ENCODE data around the gene WDFY4. TPM values are rescaled to one million over a fixed set of nuclear protein-coding genes. Genes with fewer than 3 reads are reported as not detected.

Gene WDFY4
- total and polyA plus RNA-seq, 2 of the 4 experiments (the other 2 are of a cell fraction), result not detected

DNA sequence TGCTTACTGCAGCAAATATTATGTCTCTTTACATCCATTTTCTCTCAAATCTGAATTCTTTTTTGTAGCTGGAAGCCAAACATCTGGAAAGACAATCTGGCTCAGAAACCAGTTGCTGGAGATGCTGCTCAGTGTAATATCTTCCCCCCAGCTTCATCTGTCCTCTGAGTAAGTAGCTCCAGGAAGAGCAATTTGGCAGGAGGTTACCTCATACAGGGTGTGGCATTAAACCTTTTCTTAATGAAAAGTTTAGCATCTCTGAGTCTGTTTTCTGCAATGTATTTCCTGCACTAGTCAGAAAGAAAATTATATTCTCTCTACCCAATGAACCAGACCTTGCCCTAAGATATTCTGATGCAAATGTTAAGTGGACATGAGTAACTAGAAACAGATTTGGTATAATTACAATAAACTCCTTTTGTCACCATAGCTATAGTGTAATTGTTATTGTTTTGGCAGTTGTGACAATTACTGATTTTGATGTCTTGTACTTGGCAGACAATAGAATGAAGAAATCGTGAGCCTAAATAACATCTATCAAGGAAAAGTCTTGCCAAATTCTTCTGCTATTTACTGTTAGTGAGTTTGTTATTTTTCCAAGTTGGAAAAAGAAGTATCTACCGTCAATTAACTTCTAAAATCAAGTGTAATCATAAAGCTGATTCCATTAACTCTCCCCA is 123.3 kb downstream of the WDFY4 start:
- Histone ChIP-seq H3K4me1 (ENCODE audit: control insufficient read depth, insufficient read depth, low read length) (no peaks in the 10 kb centered on the region), H2AK9ac (replicated peaks; ENCODE audit: low read depth, low read length, poor library complexity) (no peak overlapping the region), H3K27me3 (ENCODE audit: control insufficient read depth, insufficient read depth, low read length) (peaks cover 12% of the 10 kb centered on the region), H3K14ac (replicated peaks; ENCODE audit: low read depth, low read length) (no peak overlapping the region), H3K27ac (ENCODE audit: insufficient read depth, low read length) (no peak overlapping the region), H3K36me3 (ENCODE audit: control insufficient read depth, insufficient read depth, low read length) (no peaks in the 10 kb centered on the region), H3K9me1 (ENCODE audit: insufficient read depth, low read length) (no peaks in the 10 kb centered on the region), H3K9me3 (ENCODE audit: control insufficient read depth, insufficient read depth, low read length) (no peaks in the 10 kb centered on the region), H3K4me2 (ENCODE audit: low read depth, low read length) (no peak overlapping the region), H4K20me1 (ENCODE audit: insufficient read depth, low read length) (no peaks in the 10 kb centered on the region), H3K4me3 (ENCODE audit: insufficient read depth, low read depth, low read length) (no peak overlapping the region), H2BK15ac (ENCODE audit: low read depth, low read length) (no peak overlapping the region), H2AFZ (replicated peaks; ENCODE audit: low read length, poor library complexity) (no peak overlapping the region), H2BK5ac (ENCODE audit: low read depth, low read length, poor library complexity, severe bottlenecking) (no peak overlapping the region), H4K8ac (ENCODE audit: low read depth in 2 of 2, low read length in 2 of 2) (no peak overlapping the region), H3K18ac (ENCODE audit: low read depth, low read length) (no peak overlapping the region), H4K5ac (ENCODE audit: low read depth, low read length) (no peak overlapping the region), H3K79me1 (ENCODE audit: low read depth in 1 of 2, low read length in 2 of 2) (no peaks in the 10 kb centered on the region), H3K9ac (ENCODE audit: low read depth, low read length) (no peak overlapping the region), H3K56ac (ENCODE audit: extremely low read depth, insufficient read depth, low read length) (no peak overlapping the region), H4K91ac (ENCODE audit: insufficient read depth, low read depth, low read length) (no peak overlapping the region), H2BK20ac (ENCODE audit: low read depth, low read length) (no peak overlapping the region), H3K4ac (ENCODE audit: low read depth, low read length) (no peak overlapping the region), H3K23ac (ENCODE audit: low read depth, low read length) (no peak overlapping the region), H2AK5ac (ENCODE audit: low read depth, low read length) (no peak overlapping the region), H2BK120ac (ENCODE audit: low read depth, low read length) (no peak overlapping the region)
- intact Hi-C loops (cut with micrococcal nuclease) (no loop called here), in situ Hi-C loops (cut with MboI; ENCODE audit: low sequenced_read_pairs) (no loop called here), dilution Hi-C loops (cut with HindIII; ENCODE audit: low sequenced_read_pairs, unreplicated experiment) (no loop called here)
- no TSS peak for BruUV-seq (replicated peaks)
- no peak for ATAC-seq (ENCODE audit: low read depth)
- DNase-seq, result no peak
- WGBS, 2 experiments (ENCODE audit: extremely low coverage in 2 of 2, insufficient read length in 1 of 2), result no CpG with 5 or more reads among the region's 2 CpGs
- ChIA-PET POLR2A (ENCODE audit: unreplicated experiment) (no interaction called here), CTCF (no interaction called here)
- TF ChIP-seq SMC3 (IDR thresholded peaks at IDR 0.05; ENCODE audit: low read depth, low read length), result no peak
- no peak for TF ChIP-seq FOS (IDR thresholded peaks at IDR 0.05; ENCODE audit: low read depth, low read length)
- TF ChIP-seq POLR2A (IDR thresholded peaks at IDR 0.05; ENCODE audit: low read depth, low read length), result no peak
- no peak for TF ChIP-seq RFX5 (IDR thresholded peaks at IDR 0.05; ENCODE audit: low read depth, low read length)
- TF ChIP-seq, protein P1, sequence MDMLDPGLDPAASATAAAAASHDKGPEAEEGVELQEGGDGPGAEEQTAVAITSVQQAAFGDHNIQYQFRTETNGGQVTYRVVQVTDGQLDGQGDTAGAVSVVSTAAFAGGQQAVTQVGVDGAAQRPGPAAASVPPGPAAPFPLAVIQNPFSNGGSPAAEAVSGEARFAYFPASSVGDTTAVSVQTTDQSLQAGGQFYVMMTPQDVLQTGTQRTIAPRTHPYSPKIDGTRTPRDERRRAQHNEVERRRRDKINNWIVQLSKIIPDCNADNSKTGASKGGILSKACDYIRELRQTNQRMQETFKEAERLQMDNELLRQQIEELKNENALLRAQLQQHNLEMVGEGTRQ (IDR thresholded peaks at IDR 0.05; ENCODE audit: low read depth, low read length), result no peak

Measured in IMR-90 (cell line).